ENCODE measurements around the gene BMI1.
"Not testable (repeated sequence)": the region's sequence is repeated elsewhere in the genome, so short reads cannot be mapped to it uniquely, and the experiment has no call there.

The BMI1 gene

DNA sequence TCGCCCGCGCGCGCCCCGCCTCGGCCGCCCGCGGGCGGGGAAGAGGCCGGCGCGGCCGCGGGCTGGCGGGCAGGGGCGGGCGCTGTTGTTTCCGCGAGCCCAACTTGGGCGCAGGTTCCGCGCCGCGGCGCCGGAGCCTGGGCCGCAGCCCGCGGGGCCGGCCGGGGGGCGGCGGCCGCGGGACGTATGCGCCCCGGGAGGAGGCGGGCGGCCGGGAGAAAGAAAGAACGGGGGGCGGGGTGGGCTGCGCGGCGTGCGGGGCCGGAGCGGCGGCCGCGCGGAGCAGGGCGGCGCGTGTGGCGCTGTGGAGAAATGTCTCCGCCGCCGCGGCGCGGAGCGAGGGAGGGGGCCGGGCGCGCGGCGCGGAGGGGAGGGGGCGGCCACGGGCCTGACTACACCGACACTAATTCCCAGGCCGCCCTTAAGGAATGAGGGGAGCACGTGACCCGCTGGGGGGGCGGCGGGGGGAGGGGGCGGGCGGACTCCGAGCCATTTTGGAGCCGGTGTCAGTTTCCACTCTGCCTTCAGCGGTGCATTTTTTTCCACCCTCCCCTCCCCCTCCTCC is at the start of gene BMI1:
TSS of gene BMI1 (plus strand) at position 509 of the 565 bp plus-strand sequence. CDS start 5,351 bp downstream, outside the sequence.
- peak; percentile 57 for DNase-seq (ENCODE audit: low read depth)

GRCh38 chr10:22271786-22272185 is 49.1 kb upstream of the BMI1 start:
- no peak for DNase-seq (ENCODE audit: low read depth)

GRCh38 chr10:22278441-22278782 is 42.5 kb upstream of the BMI1 start:
- DNase-seq (ENCODE audit: low read depth): no peak

DNA sequence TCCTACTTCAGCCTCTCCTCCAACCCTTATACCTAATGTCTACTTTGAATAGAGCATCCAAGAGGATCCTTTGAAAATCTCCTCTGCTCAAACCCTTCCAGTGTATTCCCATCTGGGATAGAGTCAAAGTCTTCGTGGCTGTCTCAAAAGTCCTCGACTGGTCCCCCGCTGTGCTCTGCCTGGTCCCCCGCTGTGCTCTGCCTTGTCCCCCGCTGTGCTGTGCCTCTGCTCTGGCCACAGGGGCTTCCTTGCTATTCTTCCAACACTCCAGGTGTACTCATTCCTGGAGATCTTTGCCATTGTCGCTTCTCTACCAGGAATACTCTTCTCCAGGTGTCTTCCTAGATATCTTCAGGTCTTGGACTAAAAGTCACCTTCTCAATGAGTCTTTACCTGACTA is 40.8 kb upstream of the BMI1 start:
- DNase-seq (ENCODE audit: low read depth): no peak

DNA sequence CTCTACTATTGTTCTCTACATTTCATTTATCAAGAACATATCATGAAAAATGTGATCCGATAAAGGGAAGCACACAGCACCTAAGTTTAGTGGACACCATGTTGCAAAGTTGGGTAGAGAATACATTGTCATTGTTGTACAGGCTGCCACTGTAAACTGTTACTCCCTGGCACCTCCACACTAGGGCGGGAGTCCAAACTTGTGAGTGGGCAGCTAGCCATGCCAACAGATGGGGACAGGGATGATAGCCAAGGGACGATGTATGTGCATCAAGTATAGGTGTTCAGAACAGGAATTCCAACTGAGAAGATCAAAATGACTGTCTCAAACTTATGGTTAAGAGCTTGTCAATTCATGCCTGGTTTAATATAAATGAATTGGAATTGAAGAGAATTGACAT is 35.8 kb upstream of the BMI1 start:
- DNase-seq (ENCODE audit: low read depth): no peak

DNA sequence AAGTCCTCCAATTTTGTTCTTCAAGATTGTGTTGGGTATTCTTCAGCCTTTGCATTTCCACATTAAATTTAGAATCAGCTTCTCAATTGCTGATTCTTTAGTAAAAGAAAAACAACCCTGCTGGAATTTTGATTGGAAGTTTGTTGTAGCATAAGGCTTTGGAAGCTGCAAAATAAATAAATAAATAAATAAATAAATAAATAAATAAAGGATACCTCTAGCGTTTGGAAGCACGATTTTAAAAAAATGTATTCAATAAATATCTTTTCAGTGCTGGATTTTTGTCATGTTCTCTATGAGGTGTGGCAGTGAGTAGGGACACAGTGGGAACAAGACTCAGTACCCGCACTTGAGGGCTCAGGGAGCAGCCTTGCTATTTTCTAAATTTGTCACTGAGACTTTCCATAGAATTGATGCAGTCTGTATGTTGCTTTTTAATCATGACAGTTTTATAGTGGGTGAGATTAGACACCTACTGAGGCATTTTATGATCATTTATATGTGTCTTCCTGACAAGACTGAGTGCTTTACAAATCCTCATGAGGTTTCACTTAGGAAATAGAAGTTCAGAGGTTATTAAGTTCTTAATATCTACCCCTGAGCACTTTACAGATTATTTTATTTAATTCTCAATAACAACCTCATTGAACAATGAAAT is 27.0 kb upstream of the BMI1 start:
- DNase-seq (ENCODE audit: low read depth): no peak

DNA sequence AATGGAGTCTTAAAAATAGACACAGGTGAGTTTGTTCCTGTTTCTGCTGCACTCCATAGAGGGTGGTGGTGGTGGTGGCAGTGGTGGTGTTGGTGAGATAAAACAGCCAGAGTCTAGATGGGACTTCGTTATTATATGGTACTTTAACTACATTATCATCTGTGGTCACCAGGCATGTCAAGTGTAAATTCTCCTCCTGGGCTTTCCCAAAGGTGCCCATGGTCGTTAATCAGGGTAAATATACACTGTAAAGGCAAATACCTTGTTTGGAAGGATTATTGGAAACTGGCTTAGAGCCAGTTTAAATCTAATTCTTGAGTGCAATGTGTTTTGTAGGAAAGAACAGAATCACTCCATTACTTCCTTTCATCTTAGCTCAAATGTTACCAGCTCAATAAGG is 26.2 kb upstream of the BMI1 start:
- DNase-seq (ENCODE audit: low read depth): no peak

DNA sequence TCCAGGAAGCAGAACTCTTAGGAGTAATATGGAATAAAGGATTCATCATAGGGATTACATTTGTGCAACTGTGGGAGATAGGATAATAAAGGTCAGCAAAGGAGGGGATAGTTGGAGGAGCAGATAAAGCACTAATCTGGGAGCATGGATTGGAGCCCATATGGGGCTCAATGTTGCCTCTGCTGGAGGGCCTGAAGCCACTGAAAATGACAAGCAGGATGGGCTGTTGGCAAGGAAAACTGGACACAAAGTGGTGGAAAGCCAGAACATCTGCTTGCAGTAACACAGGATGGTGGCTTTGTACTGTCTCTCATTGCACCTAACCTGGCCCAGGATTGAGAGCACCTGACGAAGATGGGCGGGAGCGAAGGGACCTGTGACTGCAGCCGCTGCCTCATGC is 19.7 kb upstream of the BMI1 start:
- no peak for DNase-seq (ENCODE audit: low read depth)

DNA sequence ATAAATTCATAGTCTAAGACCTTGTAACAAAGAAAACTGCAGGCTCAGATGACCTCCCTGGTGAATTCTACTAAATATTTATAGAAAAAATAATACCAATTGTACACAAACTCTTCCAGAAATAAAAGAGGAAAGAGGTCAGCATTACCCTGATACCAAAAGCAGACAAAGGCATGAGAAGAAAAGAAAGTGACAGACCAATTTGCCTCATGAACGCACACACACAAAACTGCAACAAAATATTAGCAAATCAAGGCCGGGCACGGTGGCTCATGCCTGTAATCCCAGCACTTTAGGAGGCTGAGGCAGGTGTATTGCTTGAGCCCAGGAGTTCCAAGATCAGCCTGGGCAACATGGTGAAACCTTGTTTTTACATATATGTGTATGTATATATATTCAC is 17.4 kb upstream of the BMI1 start:
- DNase-seq (ENCODE audit: low read depth): no peak

DNA sequence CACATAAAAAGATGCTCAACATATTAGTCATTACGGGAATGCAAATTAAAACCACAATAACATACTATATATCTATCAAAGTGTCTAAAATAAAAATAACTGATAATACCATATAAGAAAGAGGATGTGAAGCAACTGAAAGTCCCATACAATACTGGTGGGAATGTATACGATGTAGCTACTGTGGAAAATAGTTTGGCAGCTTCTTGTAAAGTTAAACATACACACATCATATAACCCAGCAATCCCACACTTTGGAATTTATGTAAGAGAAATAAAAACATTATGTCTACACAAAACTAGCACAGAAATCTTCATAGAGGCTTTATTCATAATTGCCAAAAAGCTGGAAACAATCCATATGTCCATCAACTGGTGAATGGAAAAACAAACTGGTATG is 15.2 kb upstream of the BMI1 start:
- DNase-seq (ENCODE audit: low read depth): no peak

DNA sequence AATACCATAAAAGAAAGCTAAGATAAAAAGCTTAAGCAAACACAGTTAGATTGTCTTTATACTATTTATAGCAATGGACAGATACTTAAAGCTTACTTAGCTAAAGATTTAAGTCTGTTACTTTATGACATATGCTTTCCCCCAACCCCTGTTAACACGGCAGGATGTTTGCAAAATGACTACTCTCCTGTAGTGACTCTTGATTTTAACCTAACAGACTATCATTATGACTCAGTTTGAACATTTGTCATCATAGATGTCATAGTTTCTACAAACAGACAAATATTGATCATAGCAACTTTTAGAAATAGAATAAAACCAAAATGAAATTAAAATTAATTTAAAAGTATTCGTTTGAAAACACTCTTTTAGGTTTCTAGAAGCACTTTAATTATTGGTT is 12.5 kb upstream of the BMI1 start:
- no peak for DNase-seq (ENCODE audit: low read depth)

DNA sequence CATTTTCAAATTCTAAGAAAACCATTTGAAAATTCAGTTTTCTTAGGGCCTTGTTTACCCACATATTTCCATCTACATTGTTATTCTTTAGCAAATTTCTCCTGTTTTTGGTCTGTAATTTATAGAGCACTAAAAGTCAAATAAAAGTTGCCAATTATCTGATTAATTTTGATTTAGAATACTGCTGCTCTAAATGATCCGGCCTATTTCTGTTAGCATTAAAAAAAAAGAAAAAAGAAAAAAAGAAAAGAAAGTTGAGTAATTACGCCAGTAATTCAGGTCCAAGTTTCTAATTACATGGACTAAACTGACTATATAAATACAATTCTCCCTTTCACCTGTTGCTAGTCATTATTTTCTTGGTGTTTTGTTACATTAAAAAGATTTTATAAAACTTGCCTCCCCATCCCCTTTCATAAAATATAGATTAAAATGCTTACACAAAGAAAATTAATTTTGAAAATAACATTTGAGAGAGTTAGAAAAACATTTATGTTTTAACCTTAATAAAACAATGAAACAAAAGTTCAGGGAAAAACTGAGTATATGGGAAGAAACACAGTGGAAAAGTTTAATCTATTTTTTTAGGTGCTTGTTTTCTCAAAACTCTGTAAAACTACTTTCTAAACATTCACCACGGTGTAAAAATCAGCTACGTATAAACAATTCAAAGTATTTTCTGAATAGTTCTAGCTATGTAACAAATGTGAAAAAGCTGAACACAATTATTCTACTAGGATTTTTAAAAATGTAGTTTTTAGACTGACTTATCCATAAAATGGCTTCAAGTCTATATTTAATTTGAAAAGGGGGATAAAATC is 11.5 kb upstream of the BMI1 start:
- DNase-seq (ENCODE audit: low read depth): no peak

DNA sequence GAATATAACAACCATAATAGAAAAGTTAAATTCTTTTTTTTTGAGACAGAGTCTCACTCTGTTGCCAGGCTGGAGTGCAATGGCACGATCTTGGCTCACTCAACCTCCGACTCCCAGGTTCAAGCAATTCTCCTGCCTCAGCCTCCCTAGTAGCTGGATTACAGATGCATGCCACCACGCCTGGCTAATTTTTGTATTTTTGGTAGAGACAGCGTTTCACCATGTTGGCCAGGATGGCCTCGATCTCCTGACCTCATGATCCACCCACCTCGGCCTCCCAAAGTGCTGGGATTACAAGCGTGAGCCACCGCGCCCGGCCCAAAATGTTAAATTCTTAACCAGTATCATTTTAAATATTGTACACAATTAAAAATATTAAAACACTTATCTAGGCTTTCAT is 10.9 kb upstream of the BMI1 start:
- DNase-seq (ENCODE audit: low read depth): not testable (repeated sequence)

- DNase-seq (ENCODE audit: low read depth): no peak
Measured at GRCh38 chr10:22310928-22311327, 10.0 kb upstream of the BMI1 start.

GRCh38 chr10:22314852-22315251 is 6.0 kb upstream of the BMI1 start:
- DNase-seq (ENCODE audit: low read depth): no peak

DNA sequence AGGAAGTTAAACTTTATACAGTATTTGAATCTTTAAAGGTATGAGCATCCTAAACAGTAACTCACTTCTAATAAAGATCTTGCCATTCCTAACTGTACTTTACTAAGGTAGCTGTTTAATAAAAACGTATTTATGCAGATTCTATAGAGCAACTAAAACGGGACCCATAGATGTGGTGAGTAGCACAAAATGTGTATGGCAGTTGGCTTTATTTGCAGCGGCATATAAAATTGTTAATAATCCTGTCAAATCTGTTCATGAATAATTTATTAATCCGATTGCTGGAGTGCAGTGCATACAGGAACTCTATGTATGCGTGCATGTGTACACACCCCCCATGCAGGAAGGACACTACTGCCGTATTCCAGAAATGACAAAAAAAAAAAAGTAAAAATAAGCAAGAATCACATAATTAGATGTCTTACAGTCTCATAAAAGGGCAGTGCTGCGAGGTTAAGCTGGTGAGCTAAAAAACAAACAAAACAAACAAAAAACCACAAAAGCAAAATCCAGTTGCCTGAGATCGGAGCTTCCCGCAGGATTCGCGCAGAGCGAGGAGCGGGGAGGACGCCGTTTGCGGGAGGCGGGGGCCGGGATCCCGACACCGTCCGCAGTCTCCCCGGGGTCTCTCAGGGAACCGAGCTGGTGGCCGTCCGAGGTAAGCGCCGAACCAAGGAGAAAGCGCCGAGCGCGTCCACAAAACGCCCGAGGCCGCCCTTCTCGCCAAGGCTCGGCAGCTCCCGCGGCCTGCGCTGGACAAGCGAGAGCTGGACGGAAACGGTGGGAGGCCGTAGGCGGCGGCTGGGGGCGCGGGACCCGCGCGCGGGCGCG is 5.2 kb upstream of the BMI1 start:
- DNase-seq (ENCODE audit: low read depth): no peak

DNA sequence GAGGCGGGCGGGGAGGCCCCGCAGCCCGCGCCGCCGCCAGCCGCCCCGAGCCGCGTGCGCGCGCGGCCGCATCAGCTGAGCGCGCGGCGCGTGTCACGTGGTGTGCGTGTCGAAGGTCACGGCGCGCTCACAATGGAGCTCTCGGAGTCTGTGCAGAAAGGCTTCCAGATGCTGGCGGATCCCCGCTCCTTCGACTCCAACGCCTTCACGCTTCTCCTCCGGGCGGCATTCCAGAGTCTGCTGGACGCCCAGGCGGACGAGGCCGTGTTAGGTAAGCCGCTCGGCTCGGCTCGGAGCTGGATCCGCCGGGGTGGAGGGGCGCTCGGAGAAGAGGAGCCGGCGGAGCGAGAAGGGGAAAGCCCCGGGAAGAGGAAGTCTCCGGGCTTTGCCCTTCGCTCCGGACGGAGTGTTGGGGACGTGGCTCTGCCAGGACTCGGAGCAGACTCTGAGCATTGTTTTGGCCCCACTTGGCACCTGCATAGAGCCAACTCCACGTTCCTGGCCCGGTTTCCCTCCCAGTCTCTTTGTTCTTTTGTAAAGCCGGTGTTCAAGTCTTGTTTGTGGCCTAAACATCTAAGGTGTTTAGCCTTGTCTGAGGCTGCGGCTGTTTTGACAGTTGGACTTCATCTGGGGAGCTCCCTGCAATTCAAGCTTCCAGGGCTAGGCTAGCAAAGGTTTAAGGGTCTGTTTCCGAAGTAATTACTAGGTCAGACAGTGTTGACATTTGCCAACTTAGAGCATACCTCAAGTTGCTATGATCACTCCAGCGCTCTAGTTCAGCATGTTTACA is 4.4 kb upstream of the BMI1 start, which contains the start of gene COMMD3:
TSS of gene COMMD3 (plus strand) at position 103 of the 790 bp plus-strand sequence. CDS start at position 133, 30 bp downstream.
- DNase-seq (ENCODE audit: low read depth): peak; percentile 67

DNA sequence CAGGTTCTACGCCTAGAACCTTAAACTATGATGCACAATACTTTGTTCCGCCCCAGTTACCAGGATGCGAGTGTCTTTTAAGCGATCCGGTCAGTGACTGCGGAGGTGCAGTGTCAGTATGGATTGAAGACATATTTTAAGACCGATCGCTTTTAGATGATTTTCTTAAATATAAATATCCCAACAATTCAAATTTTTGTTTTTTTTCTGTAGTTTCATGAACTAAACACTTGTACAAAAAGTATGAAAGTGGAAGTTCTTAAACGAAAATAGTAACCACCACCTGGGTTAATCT is 3.9 kb upstream of the BMI1 start:
- DNase-seq (ENCODE audit: low read depth): no peak

GRCh38 chr10:22317771-22318565 is 2.9 kb upstream of the BMI1 start:
- no peak for DNase-seq (ENCODE audit: low read depth)

DNA sequence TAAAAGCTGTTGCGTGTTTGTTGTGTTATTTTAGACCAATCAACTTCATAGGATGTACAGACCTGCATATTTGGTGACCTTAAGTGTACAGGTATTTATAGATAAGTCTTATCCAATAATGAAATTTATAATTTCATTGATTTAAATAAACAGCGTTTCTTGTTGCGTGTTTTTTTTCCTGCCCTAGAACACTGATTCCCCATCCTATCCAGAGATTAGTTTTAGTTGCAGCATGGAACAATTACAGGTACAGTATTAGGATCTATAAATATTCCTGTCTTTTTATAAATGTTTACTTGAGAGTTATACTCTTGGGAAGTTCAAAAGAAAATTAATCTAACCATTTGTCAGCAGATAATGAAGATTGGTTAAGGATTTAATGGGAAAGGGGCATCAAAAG is 2.1 kb upstream of the BMI1 start:
- no peak for DNase-seq (ENCODE audit: low read depth)

- DNase-seq (ENCODE audit: low read depth): no peak
Measured at GRCh38 chr10:22319547-22319979, 1.3 kb upstream of the BMI1 start.

Measured in T-helper 22 cell (primary cell).